Testis (tissue), 3 donors: ENCODE data around the gene ORC3. TPM values are rescaled to one million over a fixed set of nuclear protein-coding genes. Genes with fewer than 3 reads are reported as not detected.

Experiments
- DNase-seq: peaks from one replicate; pipeline ENCODE4 v3.0.0-alpha.2; 2019
- H3K27ac ChIP-seq, 2 donors: fragments of 200-600 bp; sonication (generic); one replicate each; pipeline ENCODE4 v1.5.1; 2019
- H3K27me3 ChIP-seq: fragments of 200-600 bp; sonication (generic); one replicate; pipeline ENCODE4 v1.5.1; 2019
- H3K36me3 ChIP-seq: fragments of 200-600 bp; sonication (generic); one replicate; pipeline ENCODE4 v1.5.1; 2017; ENCODE audit warnings: low read depth; ENCODE audit errors: missing control alignments
- H3K4me1 ChIP-seq: fragments of 200-600 bp; sonication (generic); one replicate; pipeline ENCODE4 v1.5.1; 2019
- H3K4me3 ChIP-seq, 2 donors: fragments of 200-600 bp; sonication (generic); one replicate each; pipeline ENCODE4 v1.5.1; 2017 to 2019
- H3K9me3 ChIP-seq: fragments of 200-600 bp; sonication (generic); one replicate; pipeline ENCODE4 v1.5.1; 2017
- CTCF ChIP-seq, 3 experiments: fragments of 450-650 bp in 2 of 3; fragments of 200-600 bp in 1 of 3; sonication (generic) in 1 of 3; IDR thresholded peaks; one replicate each; pipeline ENCODE4 v1.5.1; 2016 to 2019; ENCODE audit warnings: antibody characterized with exemption in 3 of 3, mild to moderate bottlenecking in 2 of 3, moderate library complexity in 1 of 3
- POLR2A ChIP-seq: fragments of 450-650 bp; IDR thresholded peaks from one replicate; pipeline ENCODE4 v1.6.1; 2017; ENCODE audit warnings: antibody characterized with exemption, mild to moderate bottlenecking, moderate library complexity
- WGBS, 2 donors: methylation state at CpG; one replicate each; pipeline ENCODE4 v1.1.5; 2018; 5-methylcytosine and 5-hydroxymethylcytosine counted together
- intact Hi-C: fragments of 100-400 bp; cut with DNase I; formaldehyde crosslinking; loops from one replicate; pipeline ENCODE4 v1.15.1; 2023; ENCODE audit warnings: low total_unique reads
- polyA plus RNA-seq: library from polyadenylated mRNA; stranded (reverse); fragments of 350-450 nt; fragmentation: Illumina TruSeq; extraction: RNeasy Lipid Tissue Mini Kit (QIAGEN cat#74804); gene quantifications from one replicate; pipeline ENCODE4 v1.2.3, GENCODE V29; 2014; ENCODE audit warnings: low read depth, low replicate concordance; ENCODE audit not compliant: insufficient read depth
- total RNA-seq, 2 donors: library from RNA; depleted of rRNA; stranded (reverse); fragments of >200 nt; gene quantifications; one replicate each; pipeline ENCODE4 v1.2.3, GENCODE V29; 2016

ORC3 gene
- total and polyA plus RNA-seq, 3 donors from 2014 or later: 38.8 to 50.4 (median 40.5) TPM

- Histone ChIP-seq H3K9me3 (no peaks in the 10 kb centered on the region), H3K27ac (no peak overlapping the region), H3K4me3 (no peak overlapping the region), H3K27me3 (no peaks in the 10 kb centered on the region), H3K4me1 (no peaks in the 10 kb centered on the region), H3K36me3 (no peaks in the 10 kb centered on the region)
- TF ChIP-seq POLR2A (no peak), CTCF (IDR thresholded peaks at IDR 0.05) (no peak)
- DNase-seq: no peak
- intact Hi-C loops: no loop called here
- WGBS, 2 donors: 81 to 95% methylated on average over 3 of the region's 3 CpGs
Observed at GRCh38 chr6:87618531-87618930, 28.6 kb downstream of the ORC3 start.

GRCh38 chr6:87623248-87623647 is 33.3 kb downstream of the ORC3 start:
- intact Hi-C loops: no loop called here
- no peak overlapping the region for H3K4me3 ChIP-seq
- no peak for DNase-seq
- H3K36me3 ChIP-seq: no peaks in the 10 kb centered on the region
- H3K27me3 ChIP-seq: no peaks in the 10 kb centered on the region
- WGBS, 2 donors: 79 to 85% methylated on average over 3 of the region's 3 CpGs
- no peaks in the 10 kb centered on the region for H3K9me3 ChIP-seq
- no peaks in the 10 kb centered on the region for H3K4me1 ChIP-seq
- H3K27ac ChIP-seq: peak overlapping the region in 1 of 2 donors; percentile 11
- TF ChIP-seq POLR2A (no peak), CTCF (IDR thresholded peaks at IDR 0.05) (no peak)

GRCh38 chr6:87628424-87628823 is 38.5 kb downstream of the ORC3 start:
- no peak overlapping the region for H3K4me3 ChIP-seq
- no peaks in the 10 kb centered on the region for H3K9me3 ChIP-seq
- no peaks in the 10 kb centered on the region for H3K36me3 ChIP-seq
- intact Hi-C loops: no loop called here
- H3K27ac ChIP-seq: peak overlapping the region in 1 of 2 donors; percentile 2
- no peak for DNase-seq
- peaks cover 9% of the 10 kb centered on the region for H3K4me1 ChIP-seq
- no peak for TF ChIP-seq CTCF (IDR thresholded peaks at IDR 0.05)
- TF ChIP-seq POLR2A: no peak
- whole genome bisulfite sequencing, 2 donors: 47 to 52% methylated on average over 2 of the region's 2 CpGs
- H3K27me3 ChIP-seq: no peaks in the 10 kb centered on the region

- H3K36me3 ChIP-seq: no peaks in the 10 kb centered on the region
- TF ChIP-seq CTCF (IDR thresholded peaks at IDR 0.05) (no peak), POLR2A (no peak)
- no peaks in the 10 kb centered on the region for H3K27me3 ChIP-seq
- H3K9me3 ChIP-seq: no peaks in the 10 kb centered on the region
- H3K4me1 ChIP-seq: peaks cover 9% of the 10 kb centered on the region
- no peak for DNase-seq
- H3K27ac ChIP-seq: peak overlapping the region in 1 of 2 donors; percentile 2
- no peak overlapping the region for H3K4me3 ChIP-seq
- intact Hi-C loops: no loop called here
Observed at GRCh38 chr6:87628881-87629280, 38.9 kb downstream of the ORC3 start.

GRCh38 chr6:87630746-87631145 is 40.8 kb downstream of the ORC3 start:
- H3K4me3 ChIP-seq: no peak overlapping the region
- 89 to 94% methylated on average over 1 of the region's 1 CpG for WGBS, 2 donors
- no peaks in the 10 kb centered on the region for H3K36me3 ChIP-seq
- no peak overlapping the region for H3K27ac ChIP-seq
- intact Hi-C loops: no loop called here
- TF ChIP-seq CTCF (IDR thresholded peaks at IDR 0.05): no peak
- TF ChIP-seq POLR2A: no peak
- peaks cover 9% of the 10 kb centered on the region for H3K4me1 ChIP-seq
- DNase-seq: no peak
- no peaks in the 10 kb centered on the region for H3K9me3 ChIP-seq
- H3K27me3 ChIP-seq: no peaks in the 10 kb centered on the region
